Left cardiac atrium (tissue), 4 donors: Measurements from ENCODE around the gene KCNT1. TPM values are rescaled to one million over a fixed set of nuclear protein-coding genes. Genes with fewer than 3 reads are reported as not detected.

Experiments used
- ATAC-seq, 2 donors: fragments of 200-7000 bp; cut with Tn5 transposase; one replicate each; pipeline ENCODE4 v1.9.1; 2020; ENCODE audit warnings: mild to moderate bottlenecking in 2 of 2, moderate library complexity in 2 of 2
- DNase-seq: peaks from one replicate; pipeline ENCODE4 v3.0.0-alpha.2; 2020
- intact Hi-C, 2 donors: fragments of 100-400 bp; cut with DNase I; formaldehyde crosslinking; loops; one replicate each; pipeline versions ENCODE4 v1.14.1 to v1.15.1; 2022 to 2023
- total RNA-seq, 2 donors: library from RNA; stranded (reverse); fragmentation: NEBNext Ultra II Directional; extraction: Animal tissue kit (Norgen Biotek cat#: 25700); gene quantifications; one replicate each; pipeline ENCODE4 v1.2.1, GENCODE V29; 2021
- donor health status: DM: no; HTN: yes; CAD: no.
- donor health status: DM: no; HTN: yes; CAD: no; lungs with severe emphysema.
- donor health status: DM: yes; HTN: yes; CAD: no.
- donor health status: Dilated cardiomyopathy.

Gene KCNT1
- total RNA-seq, 2 donors from 2014 or later = 0.24 to 1.2 TPM

DNA sequence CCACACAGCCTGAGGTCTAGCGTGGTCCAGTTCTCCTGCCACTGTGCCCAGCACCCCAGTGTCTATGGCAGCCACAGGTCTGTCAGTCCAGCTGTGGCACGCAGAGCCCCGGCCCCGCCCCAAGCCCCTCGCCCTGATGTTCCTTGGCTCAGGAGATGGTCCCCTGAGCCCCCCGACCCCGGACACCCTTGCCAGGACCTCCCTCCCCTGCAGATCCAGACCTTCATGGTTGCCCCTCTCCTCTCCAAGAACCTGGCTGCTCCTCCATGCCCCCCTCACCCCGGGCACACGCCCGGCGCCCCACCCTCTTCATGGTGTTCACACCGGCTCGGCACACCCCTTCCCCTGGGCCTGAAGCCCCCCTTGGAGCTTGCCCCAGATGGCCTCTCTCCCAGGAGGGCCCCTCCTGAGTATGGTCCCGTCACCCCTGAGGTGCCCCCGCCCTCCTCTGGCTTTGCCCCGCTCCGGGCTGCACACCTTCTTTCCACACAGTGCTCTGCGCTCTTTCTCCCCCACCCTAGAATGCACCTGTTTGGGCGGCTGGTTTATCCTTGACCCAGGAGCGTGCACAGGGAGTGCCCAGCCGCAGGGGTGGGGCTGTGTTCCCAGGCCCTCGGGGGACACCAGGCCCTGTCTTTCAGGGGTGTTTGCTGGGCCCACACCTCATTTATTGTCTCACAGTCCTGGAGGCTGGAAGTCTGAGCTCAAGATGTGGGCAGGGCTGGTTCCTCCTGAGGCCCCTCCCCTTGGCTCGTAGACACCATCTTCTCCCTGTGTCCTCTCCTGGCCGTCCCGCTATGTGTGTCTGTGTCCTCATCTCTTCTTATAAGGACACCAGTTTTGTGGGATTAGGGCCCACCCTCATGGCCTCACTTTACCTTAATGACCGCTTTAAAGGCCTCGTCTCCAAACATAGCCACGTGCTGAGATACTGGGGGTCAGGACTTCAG is 37.6 kb downstream of the KCNT1 start:
- no peak for DNase-seq
- intact Hi-C loops = no loop called here
- ATAC-seq = no peak

GRCh38 chr9:135741276-135742219 is 39.6 kb downstream of the KCNT1 start:
- DNase-seq = no peak
- intact Hi-C loops = no loop called here
- ATAC-seq = no peak

DNA sequence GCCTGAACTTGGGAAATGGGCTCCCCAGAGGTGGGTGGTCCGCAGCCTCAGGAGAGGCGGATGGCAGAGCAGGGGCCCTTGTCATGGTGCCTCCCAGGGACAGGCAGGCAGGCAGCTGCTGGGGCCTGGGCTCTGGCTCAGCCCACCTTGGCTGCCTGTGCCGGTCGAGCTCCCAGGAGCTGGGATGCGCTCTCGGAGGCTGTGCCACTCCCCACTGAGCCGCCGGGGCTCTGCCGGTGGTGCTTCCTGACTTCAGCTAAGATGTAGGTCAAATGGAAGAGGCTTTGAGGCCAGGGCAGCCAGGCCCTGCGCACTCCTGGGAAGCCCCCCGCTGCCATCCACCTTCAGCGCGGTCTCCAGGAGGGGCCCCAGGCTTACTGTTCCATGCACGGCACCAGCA is 41.0 kb downstream of the KCNT1 start:
- ATAC-seq = no peak
- intact Hi-C loops = no loop called here
- DNase-seq = no peak

DNA sequence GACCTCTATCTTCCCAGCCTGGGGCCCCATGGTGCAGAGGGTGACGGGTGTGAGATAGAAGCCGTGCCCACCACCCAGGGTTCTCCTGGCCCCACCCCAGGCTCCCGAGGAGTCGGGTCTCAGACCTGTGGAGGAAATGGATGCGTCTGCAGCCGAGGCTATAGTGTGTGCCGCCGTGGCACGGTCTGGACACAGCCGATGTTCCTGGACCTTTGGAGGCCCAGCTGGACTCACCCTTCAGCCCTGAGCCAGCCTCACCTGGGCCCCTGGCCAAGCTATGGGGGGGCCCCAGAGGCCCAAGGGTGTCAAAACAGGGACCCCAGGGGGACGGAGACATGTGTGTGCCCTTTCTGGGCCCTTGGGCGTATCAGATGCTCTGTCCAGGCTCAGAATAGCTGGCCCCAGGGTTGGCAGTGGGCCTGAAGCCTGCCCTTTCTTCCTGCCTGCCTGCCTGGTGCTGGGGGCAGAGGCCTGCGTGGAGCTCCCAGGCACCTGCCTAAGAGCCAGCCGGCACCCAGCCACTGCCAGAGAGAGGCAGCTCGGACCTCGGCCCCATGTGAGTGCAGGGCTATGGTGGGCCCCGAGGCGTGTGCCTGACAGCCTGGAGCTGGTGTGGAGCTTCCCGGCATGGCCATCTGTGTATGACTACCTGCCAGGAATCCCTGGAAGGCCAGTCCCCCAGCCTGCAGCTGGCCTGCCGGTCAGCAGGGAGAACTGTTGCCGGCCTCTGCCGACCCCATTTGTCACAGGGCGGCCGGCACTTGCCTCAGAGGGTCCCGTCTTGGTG is 41.8 kb downstream of the KCNT1 start:
- intact Hi-C loops = no loop called here
- ATAC-seq (peak; percentile 41 to 68), DNase-seq (peak; percentile 43)

DNA sequence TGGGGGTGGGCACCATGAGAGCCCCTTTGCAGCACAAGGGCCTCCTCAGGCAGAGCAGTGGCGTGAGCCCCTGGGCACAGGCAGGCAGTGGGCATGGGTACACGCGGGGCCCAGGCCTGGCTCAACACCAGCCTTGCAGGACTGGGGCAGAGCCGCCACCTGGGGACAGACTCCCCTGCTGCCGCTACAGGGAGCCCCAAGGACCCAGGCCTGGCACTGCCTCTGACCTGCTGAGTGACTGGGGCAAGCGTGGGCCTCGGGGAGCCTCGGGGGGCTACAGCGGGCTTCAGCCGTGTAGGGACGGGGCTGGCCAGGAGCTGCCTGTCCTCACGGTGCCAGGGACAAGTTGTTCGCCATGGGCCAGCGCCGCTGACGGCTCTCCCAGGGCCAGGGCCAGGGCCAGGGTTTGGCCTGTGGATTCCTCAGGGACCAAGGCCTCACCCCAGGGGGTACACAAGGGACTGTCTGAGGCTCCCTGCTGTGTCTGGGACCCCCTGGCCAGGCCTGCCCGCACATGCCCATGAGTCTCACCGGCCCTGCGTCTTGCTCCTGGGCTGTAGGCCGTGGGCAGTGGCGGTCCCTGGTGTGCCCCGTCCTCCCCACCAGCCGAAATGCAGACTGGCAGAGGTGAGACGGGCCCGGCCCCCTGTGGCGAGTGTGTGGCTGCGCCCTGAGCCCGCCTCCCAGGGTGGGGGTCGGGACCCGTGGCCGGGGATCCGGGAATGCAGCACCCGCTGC is 42.5 kb downstream of the KCNT1 start:
- DNase-seq = no peak
- ATAC-seq = no peak
- intact Hi-C loops = no loop called here

DNA sequence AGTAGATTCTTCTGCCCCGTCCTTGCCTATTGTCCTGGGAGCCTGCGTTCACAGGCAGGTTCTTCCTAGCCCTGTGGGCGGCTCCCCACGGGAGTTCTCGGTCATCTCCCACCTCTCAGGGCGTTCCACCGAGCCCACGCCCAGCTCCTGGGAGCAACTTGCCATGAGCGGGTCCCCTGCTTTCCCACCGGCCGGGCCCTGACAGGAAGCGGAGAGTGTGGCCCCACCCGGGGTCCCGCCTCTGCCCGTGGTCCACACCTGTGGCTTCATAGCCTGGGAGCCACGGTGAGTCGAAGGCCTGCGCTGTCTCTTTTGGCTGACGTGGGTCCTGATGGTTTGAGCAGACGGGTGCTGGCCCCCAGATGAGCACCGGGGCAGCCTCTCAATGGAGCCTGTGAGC is 43.2 kb downstream of the KCNT1 start:
- intact Hi-C loops = no loop called here
- no peak for ATAC-seq

GRCh38 chr9:135745686-135746324 is 43.8 kb downstream of the KCNT1 start:
- ATAC-seq = no peak
- intact Hi-C loops = no loop called here
- no peak for DNase-seq

More for the DNA sequence above, 43.2 kb downstream of the KCNT1 start:
- DNase-seq = no peak

GRCh38 chr9:135746565-135746964 is 44.6 kb downstream of the KCNT1 start:
- no peak for DNase-seq
- intact Hi-C loops = no loop called here
- ATAC-seq = no peak

DNA sequence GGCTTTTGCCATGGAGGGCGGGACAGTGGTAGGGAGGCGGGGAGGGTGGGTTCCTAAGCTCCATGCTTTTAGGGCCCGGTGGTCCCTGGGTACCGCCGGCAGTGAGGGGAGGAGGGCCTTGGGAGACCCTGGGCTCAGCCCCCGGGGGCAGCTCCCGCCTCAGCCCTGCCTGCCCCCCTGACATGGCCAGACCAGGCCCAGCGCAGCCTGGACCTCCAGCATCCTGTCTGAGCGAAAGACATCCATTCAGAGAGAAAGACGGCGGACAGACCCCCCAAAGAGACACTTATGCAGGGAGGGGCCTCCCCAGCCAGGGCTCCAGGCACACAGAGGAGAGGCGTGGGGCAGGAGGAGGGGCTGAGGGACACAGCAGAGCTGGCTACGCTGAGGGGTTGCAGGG is 45.3 kb downstream of the KCNT1 start:
- DNase-seq = no peak
- intact Hi-C loops = no loop called here
- ATAC-seq = no peak

- intact Hi-C loops = no loop called here
- ATAC-seq = no peak
- DNase-seq = no peak
Measured at GRCh38 chr9:135748676-135749075, 46.7 kb downstream of the KCNT1 start.

DNA sequence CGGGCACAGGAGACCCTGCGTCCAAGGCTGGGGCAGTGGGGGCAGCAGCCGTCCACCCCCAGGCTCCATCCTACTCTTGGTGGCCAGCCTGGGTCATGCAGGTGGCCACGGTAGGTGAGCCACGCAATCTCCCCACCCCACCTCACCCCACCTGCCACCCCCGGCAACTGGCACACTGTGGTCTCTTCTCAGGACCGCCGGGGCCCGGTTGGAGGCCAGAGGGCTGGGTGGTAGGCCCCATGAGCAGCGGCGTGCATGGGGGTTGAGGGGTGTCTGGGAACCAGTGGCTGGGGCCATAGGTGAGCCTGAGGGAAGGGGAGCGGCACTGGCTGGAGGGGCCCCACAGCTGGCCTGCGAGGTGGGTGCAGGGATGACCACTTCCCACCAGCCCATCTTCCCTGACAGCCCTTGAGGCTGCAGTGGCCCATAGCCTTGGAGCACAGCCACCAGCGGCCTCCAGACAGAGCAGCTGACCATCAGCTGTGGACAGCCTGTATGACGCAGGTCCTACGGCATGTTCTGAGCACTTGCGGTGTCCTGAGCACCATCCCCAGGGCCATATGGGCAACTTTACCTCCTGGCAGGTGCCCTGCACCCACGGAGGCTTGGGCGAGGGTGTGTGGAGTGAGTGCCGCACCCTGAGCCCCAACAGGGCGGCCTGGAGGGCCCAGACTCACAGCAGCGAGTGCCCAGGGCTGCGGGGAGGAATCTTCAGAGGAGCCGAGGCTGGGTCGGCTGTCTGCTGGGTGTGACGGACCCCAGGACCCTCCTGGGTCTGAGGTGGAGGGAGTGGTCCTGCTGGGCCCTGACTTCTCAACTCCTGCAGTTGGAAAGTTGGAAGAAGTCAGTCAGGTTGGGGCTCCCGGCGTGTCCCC is 47.4 kb downstream of the KCNT1 start:
- no peak for DNase-seq
- no peak for ATAC-seq
- intact Hi-C loops = no loop called here

GRCh38 chr9:135750786-135751185 is 48.8 kb downstream of the KCNT1 start:
- intact Hi-C loops = no loop called here
- DNase-seq (no peak), ATAC-seq (no peak)

- no peak for ATAC-seq
- intact Hi-C loops = no loop called here
- DNase-seq = no peak
Measured at GRCh38 chr9:135751501-135751900, 49.5 kb downstream of the KCNT1 start.

- intact Hi-C loops = no loop called here
- ATAC-seq (no peak), DNase-seq (no peak)
Measured at GRCh38 chr9:135752281-135753204, 50.6 kb downstream of the KCNT1 start.

DNA sequence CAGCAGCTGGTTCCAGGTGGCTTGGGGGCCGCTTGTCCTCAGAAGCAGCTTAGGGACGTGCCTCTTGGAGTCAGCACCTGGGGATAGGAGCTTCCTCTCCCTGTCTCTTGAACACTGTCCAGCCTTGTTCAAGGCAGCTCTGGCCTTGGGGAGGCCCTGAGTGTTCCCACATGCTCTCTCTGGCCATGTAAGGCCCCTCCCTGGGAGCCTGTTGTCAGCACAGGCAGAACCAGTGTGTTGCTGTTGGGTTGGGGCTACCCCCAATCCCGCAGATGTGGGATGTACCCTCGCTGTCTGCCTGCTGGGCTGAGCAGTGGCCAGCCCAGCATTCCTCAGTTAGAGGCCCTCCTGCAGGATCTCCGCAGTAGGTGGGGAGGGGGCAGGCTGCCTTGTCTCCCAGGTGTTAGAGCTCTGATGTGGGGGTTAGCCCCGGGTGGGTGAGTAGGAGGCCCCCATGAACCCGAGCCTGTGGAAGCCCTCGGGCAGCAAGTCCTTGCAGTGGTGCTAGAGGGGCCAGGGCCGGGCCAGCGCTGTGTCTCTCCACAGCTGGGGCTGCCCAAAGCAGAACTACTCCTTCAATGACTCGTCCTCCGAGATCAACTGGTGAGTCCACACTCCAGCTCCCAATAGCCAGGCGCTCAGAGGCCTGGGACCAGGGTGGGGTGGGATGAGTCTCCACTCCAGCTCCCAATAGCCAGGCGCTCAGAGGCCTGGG is 51.6 kb downstream of the KCNT1 start:
- ATAC-seq (no peak), DNase-seq (no peak)
- intact Hi-C loops = no loop called here

DNA sequence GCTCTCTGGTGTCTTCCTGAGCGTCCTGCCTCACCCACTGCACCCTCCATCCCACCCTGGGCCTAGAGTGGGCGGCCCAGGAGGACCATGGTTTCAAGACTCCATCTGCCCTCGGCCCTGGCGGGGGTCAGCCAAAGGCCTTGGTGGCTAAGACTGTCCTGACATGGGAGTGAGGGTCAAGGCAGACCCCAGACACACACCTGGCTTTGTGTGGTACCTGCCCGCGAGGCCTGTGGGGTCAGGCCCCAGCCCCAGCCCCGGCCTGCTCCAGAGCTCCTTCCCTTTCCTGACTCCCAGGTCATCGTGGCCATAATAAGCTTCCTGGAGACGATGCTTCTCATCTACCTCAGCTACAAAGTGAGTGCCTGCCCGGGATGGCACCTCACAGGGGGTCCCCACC is 54.6 kb downstream of the KCNT1 start:
- intact Hi-C loops = no loop called here
- DNase-seq (no peak), ATAC-seq (no peak)
